OCI-M2 (cell line): ENCODE data around the gene SMPDL3B.
"Not testable (repeated sequence)": the region's sequence is repeated elsewhere in the genome, so short reads cannot be mapped to it uniquely, and the experiment has no call there.

Experiments
- DNase-seq: peaks from one replicate; lab custom pipeline; 2025; ENCODE audit not compliant: unreplicated experiment; lab: John Stamatoyannopoulos, UW

Gene SMPDL3B

GRCh38 chr1:27968692-27969091 lies 33.9 kb downstream of the SMPDL3B start:
- no peak for DNase-seq

DNA sequence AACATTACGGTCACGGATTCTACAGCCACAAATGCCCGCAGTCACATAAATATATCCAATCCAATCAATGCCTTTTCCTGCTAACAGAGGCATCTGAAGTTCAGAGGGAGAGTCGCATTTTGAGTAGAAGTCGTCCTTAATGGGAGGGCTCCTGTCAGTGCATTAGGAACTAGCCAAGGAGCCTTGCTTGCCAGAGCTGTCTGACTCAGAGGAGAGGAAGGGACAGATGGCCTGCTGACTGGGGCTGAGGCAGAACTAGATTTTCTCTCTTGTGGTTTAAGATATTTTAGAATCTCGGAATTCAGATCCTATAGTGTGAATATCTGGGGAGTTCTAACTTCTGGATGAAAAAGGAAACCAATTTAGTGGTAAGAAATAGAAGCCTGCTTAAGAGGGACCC lies 35.6 kb downstream of the SMPDL3B start:
- DNase-seq: no peak

- no peak for DNase-seq
Measured at GRCh38 chr1:27971674-27972073, 36.9 kb downstream of the SMPDL3B start.

DNA sequence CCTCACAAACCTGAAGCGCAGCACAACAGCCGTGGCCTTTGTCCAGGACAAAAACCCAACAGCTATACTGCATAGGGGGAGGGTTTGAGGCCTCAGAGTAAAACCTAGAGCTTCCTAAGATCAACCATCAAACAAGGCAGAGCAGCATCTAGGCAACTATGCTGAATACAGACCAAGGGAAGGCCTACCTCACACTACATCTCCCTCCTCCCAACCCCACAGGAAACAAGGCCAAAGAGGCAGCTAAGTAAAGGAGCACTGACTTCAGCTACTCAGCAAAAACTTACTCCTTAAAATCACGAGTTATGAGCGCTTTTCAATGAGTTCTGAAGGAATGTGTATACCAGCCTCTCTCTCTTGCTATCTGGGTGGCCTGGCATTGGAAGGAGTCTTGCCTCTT lies 37.3 kb downstream of the SMPDL3B start:
- DNase-seq: no peak

- DNase-seq: no peak
Measured at GRCh38 chr1:27973771-27974416, 39.1 kb downstream of the SMPDL3B start.

GRCh38 chr1:27974417-27974781 lies 39.6 kb downstream of the SMPDL3B start:
- no peak for DNase-seq

GRCh38 chr1:27979151-27979858 lies 44.5 kb downstream of the SMPDL3B start:
- DNase-seq: no peak

GRCh38 chr1:27979859-27980201 lies 45.0 kb downstream of the SMPDL3B start:
- no peak for DNase-seq

GRCh38 chr1:27980216-27980845 lies 45.5 kb downstream of the SMPDL3B start:
- no peak for DNase-seq

DNA sequence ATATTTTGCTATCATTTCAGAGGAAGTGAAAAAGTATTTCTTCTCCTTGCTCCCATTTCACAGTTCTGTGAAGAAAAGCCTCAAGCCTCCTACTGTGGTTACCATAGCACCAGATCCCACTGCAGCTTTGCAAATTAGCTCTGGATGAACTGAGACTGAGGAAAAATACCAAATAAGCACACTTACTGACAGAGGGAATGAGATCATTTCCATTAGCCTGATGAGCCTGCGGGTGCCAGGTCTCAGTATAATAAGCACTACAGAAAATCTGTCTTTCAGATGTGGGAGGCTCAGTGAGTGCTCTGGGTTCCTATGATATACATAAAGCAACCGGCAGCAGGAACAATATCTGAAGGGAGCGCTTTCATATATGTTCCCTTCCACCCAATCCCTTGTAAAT lies 46.3 kb downstream of the SMPDL3B start:
- no peak for DNase-seq

- DNase-seq: no peak
Measured at GRCh38 chr1:27990920-27991537, 56.2 kb downstream of the SMPDL3B start.

GRCh38 chr1:27992276-27992675 lies 57.5 kb downstream of the SMPDL3B start:
- DNase-seq: no peak

DNA sequence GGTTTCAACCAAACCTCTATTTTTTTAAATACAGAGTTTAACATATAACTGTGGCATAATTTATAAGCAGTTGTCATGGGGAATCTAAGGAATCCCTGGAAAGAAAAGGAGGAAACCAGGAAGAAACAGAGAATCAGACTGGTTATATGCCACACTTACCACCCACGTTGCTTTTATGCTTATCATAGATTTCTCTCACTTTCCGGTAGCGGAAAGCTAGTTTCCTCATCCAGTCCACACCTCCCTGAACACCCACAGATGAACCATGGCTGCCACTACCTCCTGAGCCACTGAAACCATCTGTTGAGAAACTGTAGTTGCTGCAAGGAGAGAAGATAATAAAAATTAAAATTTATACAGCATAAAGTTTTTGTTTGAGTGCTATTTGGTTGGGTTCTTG lies 58.4 kb downstream of the SMPDL3B start:
- no peak for DNase-seq

DNA sequence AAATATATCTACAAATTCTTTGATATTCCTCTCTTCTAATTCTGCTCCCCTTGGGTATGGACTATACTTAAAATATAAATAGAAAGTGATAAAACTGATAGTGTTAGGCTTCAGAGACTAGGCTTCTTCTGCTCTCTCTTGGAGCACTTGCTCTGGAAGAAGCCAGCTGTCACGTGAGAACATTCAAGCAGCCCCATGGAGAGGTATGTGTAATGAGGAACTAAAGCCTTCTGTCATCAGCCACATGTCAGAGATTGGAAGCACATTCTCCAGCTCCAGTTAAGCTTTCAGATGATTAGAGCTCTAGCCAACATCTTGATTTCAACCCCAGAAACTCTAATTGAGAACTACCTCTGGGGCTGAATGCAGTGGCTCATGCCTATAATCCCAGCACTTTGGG lies 59.3 kb downstream of the SMPDL3B start:
- no peak for DNase-seq

- DNase-seq: not testable (repeated sequence)
Measured at GRCh38 chr1:27994526-27994925, 59.7 kb downstream of the SMPDL3B start.

DNA sequence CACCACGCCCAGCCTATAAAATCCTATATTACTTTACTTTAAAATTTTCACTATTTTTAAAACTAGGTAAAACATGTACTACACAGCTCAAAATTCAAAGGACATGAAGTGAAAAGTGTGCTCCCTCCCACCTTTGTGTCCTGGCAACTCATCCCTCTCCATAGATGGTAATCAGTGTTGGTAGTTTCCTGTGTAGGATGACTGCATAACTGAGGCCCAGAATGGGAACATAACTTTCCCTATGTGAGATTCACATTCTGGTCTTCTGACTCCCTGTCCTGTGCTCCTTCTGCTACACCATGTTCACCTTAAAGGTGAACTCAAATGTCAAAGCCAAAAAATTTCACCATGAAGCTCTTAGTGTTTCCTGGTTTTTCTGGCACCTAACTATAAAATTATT lies 64.3 kb downstream of the SMPDL3B start:
- DNase-seq: no peak

GRCh38 chr1:28002600-28002999 lies 67.8 kb downstream of the SMPDL3B start:
- DNase-seq: no peak

GRCh38 chr1:28003117-28003516 lies 68.3 kb downstream of the SMPDL3B start:
- not testable (repeated sequence) for DNase-seq
